KMS-11 (cell line): Measurements from ENCODE around the gene CYRIA.

Experiments
- H2AFZ ChIP-seq: fragments of 200-600 bp; sonication (generic); 2 replicates; pipeline ENCODE4 v1.6.1; 2016; ENCODE audit warnings: antibody characterized with exemption, mixed run types, low read depth
- H3K27ac ChIP-seq: fragments of 200-600 bp; sonication (generic); 2 replicates; pipeline ENCODE4 v1.6.1; 2016; ENCODE audit warnings: mild to moderate bottlenecking, mixed run types
- H3K27me3 ChIP-seq: fragments of 200-600 bp; sonication (generic); 2 replicates; pipeline ENCODE4 v1.6.1; 2017; ENCODE audit warnings: mild to moderate bottlenecking, low read depth, mixed run types, moderate library complexity; ENCODE audit not compliant: insufficient read depth
- H3K36me3 ChIP-seq: fragments of 200-600 bp; sonication (generic); 2 replicates; pipeline ENCODE4 v1.6.1; 2017; ENCODE audit warnings: mild to moderate bottlenecking, mixed run types; ENCODE audit not compliant: insufficient read depth
- H3K4me1 ChIP-seq: fragments of 200-600 bp; sonication (generic); 2 replicates; pipeline ENCODE4 v1.6.1; 2016; ENCODE audit warnings: mild to moderate bottlenecking, low read depth, mixed run types; ENCODE audit not compliant: poor library complexity, severe bottlenecking
- H3K4me2 ChIP-seq: fragments of 200-600 bp; sonication (generic); 2 replicates; pipeline ENCODE4 v1.7.0; 2016; ENCODE audit warnings: mild to moderate bottlenecking, mixed run types
- H3K4me3 ChIP-seq: fragments of 200-600 bp; sonication (generic); IDR thresholded peaks from 2 replicates; pipeline ENCODE4 v1.6.1; 2017; ENCODE audit warnings: low read depth, low read length, mixed read lengths; ENCODE audit not compliant: insufficient read depth
- H3K79me2 ChIP-seq: fragments of 200-600 bp; sonication (generic); 2 replicates; pipeline ENCODE4 v1.6.1; 2016; ENCODE audit warnings: low read depth, mixed run types; ENCODE audit not compliant: insufficient read depth
- H3K9ac ChIP-seq: fragments of 200-600 bp; sonication (generic); 2 replicates; pipeline ENCODE4 v1.6.1; 2016; ENCODE audit warnings: mild to moderate bottlenecking, mixed run types
- H4K20me1 ChIP-seq: fragments of 200-600 bp; sonication (generic); 2 replicates; pipeline ENCODE4 v1.6.1; 2016; ENCODE audit warnings: mild to moderate bottlenecking, mixed run types; ENCODE audit not compliant: insufficient read depth
- CTCF ChIP-seq: fragments of 200-600 bp; sonication (generic); conservative IDR thresholded peaks from 2 replicates; pipeline ENCODE4 v1.6.1; 2017; ENCODE audit warnings: low read depth, mild to moderate bottlenecking, antibody characterized with exemption, low read length, moderate library complexity, mixed read lengths

The CYRIA gene

GRCh38 chr2:16624436-16624780, 41.2 kb downstream of the CYRIA start:
- TF ChIP-seq CTCF, result no peak
- Histone ChIP-seq H3K4me2 (no peak overlapping the region), H3K36me3 (no peaks in the 10 kb centered on the region), H3K27me3 (no peaks in the 10 kb centered on the region), H3K9ac (no peak overlapping the region), H2AFZ (no peak overlapping the region), H3K4me3 (no peak overlapping the region), H3K27ac (no peak overlapping the region), H4K20me1 (no peaks in the 10 kb centered on the region), H3K79me2 (no peaks in the 10 kb centered on the region), H3K4me1 (no peaks in the 10 kb centered on the region)

GRCh38 chr2:16623564-16624435, 41.8 kb downstream of the CYRIA start:
- no peak overlapping the region for H3K27ac ChIP-seq
- no peak overlapping the region for H3K4me3 ChIP-seq
- no peaks in the 10 kb centered on the region for H3K4me1 ChIP-seq

GRCh38 chr2:16623031-16623430, 42.6 kb downstream of the CYRIA start:
- Histone ChIP-seq H3K4me1 (no peaks in the 10 kb centered on the region), H3K4me2 (no peak overlapping the region)

More at GRCh38 chr2:16623564-16624435, 41.8 kb downstream of the CYRIA start:
- TF ChIP-seq CTCF, result no peak
- no peaks in the 10 kb centered on the region for H4K20me1 ChIP-seq
- H3K9ac ChIP-seq, result no peak overlapping the region
- H3K27me3 ChIP-seq, result no peaks in the 10 kb centered on the region
- H3K79me2 ChIP-seq, result no peaks in the 10 kb centered on the region
- H3K36me3 ChIP-seq, result no peaks in the 10 kb centered on the region
- H2AFZ ChIP-seq, result no peak overlapping the region
- H3K4me2 ChIP-seq, result no peak overlapping the region

GRCh38 chr2:16622399-16622968, 43.1 kb downstream of the CYRIA start:
- Histone ChIP-seq H3K36me3 (no peaks in the 10 kb centered on the region), H3K9ac (no peak overlapping the region), H3K4me3 (no peak overlapping the region), H2AFZ (no peak overlapping the region), H3K27ac (no peak overlapping the region), H4K20me1 (no peaks in the 10 kb centered on the region), H3K27me3 (no peaks in the 10 kb centered on the region), H3K4me1 (no peaks in the 10 kb centered on the region), H3K4me2 (no peak overlapping the region), H3K79me2 (no peaks in the 10 kb centered on the region)
- no peak for TF ChIP-seq CTCF

More at GRCh38 chr2:16623031-16623430, 42.6 kb downstream of the CYRIA start:
- Histone ChIP-seq H3K27me3 (no peaks in the 10 kb centered on the region), H3K79me2 (no peaks in the 10 kb centered on the region), H3K4me3 (no peak overlapping the region), H3K9ac (no peak overlapping the region), H4K20me1 (no peaks in the 10 kb centered on the region), H3K36me3 (no peaks in the 10 kb centered on the region), H2AFZ (no peak overlapping the region), H3K27ac (no peak overlapping the region)
- TF ChIP-seq CTCF, result no peak
